Activated T-cell treated with anti-CD3 and anti-CD28 coated beads, Interleukin-2, amount 50 U/mL, for 4 hours (primary cell): ENCODE data around the gene RAMACL. TPM values are rescaled to one million over a fixed set of nuclear protein-coding genes. Genes with fewer than 3 reads are reported as not detected.

Experiments used
- ATAC-seq, 2 donors: fragments of 200-7000 bp; cut with Tn5 transposase; one replicate each; pipeline ENCODE4 v1.10.0; 2021
- DNase-seq: peaks from one replicate; pipeline ENCODE4 v3.0.0-alpha.2; 2020
- H3K27me3 Mint-ChIP-seq: one replicate; pipeline ENCODE4 v1.8.0; 2021; ENCODE audit warnings: low read depth, mixed read lengths
- H3K36me3 Mint-ChIP-seq: one replicate; pipeline ENCODE4 v1.8.0; 2022; ENCODE audit warnings: mixed read lengths; ENCODE audit not compliant: insufficient read depth
- H3K4me1 Mint-ChIP-seq: one replicate; pipeline ENCODE4 v1.8.0; 2021; ENCODE audit warnings: low read depth, mixed read lengths
- H3K4me3 Mint-ChIP-seq: one replicate; pipeline ENCODE4 v1.8.0; 2021; ENCODE audit warnings: mild to moderate bottlenecking, moderate library complexity, mixed read lengths
- H3K9me3 Mint-ChIP-seq: one replicate; pipeline ENCODE4 v1.8.0; 2021; ENCODE audit warnings: mixed read lengths
- total RNA-seq, 3 donors: library from RNA; stranded (reverse); gene quantifications; one replicate each; pipeline ENCODE4 v1.2.1, GENCODE V29; 2021

RAMACL gene
- total RNA-seq, 3 donors from 2014 or later: 0.15 to 4.6 TPM; not detected in 1

- H3K36me3 Mint-ChIP-seq: no peaks in the 10 kb centered on the region
- no peak overlapping the region for H3K4me3 Mint-ChIP-seq
- no peaks in the 10 kb centered on the region for H3K4me1 Mint-ChIP-seq
- peaks cover 10% of the 10 kb centered on the region for H3K9me3 Mint-ChIP-seq
- no peaks in the 10 kb centered on the region for H3K27me3 Mint-ChIP-seq
- DNase-seq (no peak), ATAC-seq (no peak)
These were observed 5.4 kb downstream of the RAMACL start for GRCh38 chr6:166581091-166581511.

DNA sequence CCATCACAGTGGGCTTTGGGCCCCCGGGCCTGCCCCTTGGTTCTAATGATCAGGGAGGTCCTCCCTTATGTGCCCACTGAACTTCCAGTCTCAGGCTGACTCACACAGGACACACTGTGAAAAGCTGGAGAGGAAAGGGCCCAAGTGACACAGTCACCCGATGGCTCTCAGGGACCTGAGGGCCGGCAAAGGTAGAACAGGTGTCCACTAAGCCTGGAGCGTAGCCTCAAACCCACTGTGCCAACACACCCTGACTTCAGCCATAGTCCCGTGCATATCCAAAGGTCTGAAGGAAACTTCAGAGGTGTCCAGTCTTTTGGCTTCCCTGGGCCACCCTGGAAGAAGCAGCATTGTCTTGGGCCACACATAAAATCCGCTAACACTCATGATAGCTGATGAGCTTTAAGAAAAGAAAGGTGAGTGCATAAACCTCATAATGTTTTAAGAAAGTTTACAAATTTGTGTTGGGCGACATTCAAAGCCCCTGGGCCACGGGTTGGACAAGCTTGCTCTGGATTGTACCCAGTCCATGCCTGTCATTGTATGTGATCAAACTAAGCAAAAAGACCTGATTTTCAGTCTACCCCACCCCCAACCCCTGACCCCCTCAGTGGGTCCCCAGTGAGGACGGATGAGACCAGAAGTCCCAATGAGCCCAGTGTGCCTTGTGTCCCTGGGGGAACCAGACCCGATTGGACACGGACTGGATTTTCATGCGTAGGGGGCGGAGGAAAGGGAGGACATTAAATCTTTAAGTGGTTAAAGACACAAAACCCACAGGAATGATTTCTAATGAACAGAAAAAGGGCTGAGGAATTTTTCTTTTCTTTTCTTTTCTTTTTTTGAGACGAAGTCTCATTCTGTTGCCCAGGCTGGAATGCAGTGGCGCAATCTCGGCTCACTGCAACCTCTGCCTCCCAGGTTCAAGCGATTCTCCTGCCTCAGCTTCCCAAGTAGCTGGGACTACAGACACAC lies 6.1 kb downstream of the RAMACL start:
- Mint-ChIP-seq H3K36me3 (no peaks in the 10 kb centered on the region), H3K27me3 (no peaks in the 10 kb centered on the region), H3K9me3 (peaks cover 12% of the 10 kb centered on the region), H3K4me3 (no peak overlapping the region), H3K4me1 (no peaks in the 10 kb centered on the region)
- ATAC-seq (no peak), DNase-seq (no peak)

- ATAC-seq (no peak), DNase-seq (no peak)
- H3K4me3 Mint-ChIP-seq: no peak overlapping the region
- H3K9me3 Mint-ChIP-seq: peaks cover 14% of the 10 kb centered on the region
- no peaks in the 10 kb centered on the region for H3K4me1 Mint-ChIP-seq
- H3K36me3 Mint-ChIP-seq: no peaks in the 10 kb centered on the region
- H3K27me3 Mint-ChIP-seq: no peaks in the 10 kb centered on the region
These were observed 7.1 kb downstream of the RAMACL start for GRCh38 chr6:166579237-166579850.

- H3K4me3 Mint-ChIP-seq: no peak overlapping the region
- no peak for ATAC-seq
- no peak for DNase-seq
These were observed 7.8 kb downstream of the RAMACL start for GRCh38 chr6:166578536-166579236.

GRCh38 chr6:166575205-166575604 lies 11.3 kb downstream of the RAMACL start:
- H3K9me3 Mint-ChIP-seq: peaks cover 14% of the 10 kb centered on the region
- H3K4me1 Mint-ChIP-seq: no peaks in the 10 kb centered on the region
- ATAC-seq: no peak
- H3K27me3 Mint-ChIP-seq: no peaks in the 10 kb centered on the region
- H3K4me3 Mint-ChIP-seq: no peak overlapping the region
- no peaks in the 10 kb centered on the region for H3K36me3 Mint-ChIP-seq
- no peak for DNase-seq

More at GRCh38 chr6:166578536-166579236, 7.8 kb downstream of the RAMACL start:
- Mint-ChIP-seq H3K36me3 (no peaks in the 10 kb centered on the region), H3K4me1 (no peaks in the 10 kb centered on the region), H3K27me3 (no peaks in the 10 kb centered on the region), H3K9me3 (peaks cover 14% of the 10 kb centered on the region)

DNA sequence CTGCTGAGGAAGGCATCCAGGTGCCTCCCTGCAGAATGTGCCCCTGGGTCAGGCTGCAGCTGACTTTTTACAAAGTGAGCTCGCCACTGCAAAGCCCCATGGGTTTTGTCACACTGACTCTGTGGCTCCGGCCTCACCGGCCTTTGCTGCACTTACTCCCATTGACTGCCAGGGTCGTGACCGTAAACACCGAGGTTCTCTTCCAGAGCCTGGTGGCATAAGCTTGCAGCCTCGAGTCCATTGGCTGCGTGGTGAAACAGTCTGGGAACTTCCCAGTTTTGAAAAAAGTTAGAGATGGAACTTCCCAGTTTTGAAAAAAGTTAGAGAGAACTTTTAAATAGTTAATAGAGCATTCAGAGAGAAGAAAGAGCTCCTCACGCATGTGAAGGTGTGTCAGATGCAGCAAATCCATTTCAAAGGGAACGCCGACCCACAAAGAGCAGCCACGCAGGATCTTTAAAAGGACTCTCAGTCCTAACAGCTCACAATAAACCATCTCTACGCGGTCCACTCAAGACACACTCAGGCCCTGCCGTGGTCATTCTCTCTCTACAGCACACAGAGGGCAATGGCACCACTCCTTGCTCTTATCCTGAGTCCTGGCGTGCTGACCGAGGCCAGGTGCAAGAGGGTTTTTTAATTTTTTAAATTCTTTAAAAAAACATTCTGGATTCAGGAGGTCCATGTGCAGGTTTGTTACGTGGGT lies 12.8 kb downstream of the RAMACL start:
- H3K27me3 Mint-ChIP-seq: no peaks in the 10 kb centered on the region
- DNase-seq (no peak), ATAC-seq (no peak)
- no peaks in the 10 kb centered on the region for H3K4me1 Mint-ChIP-seq
- H3K9me3 Mint-ChIP-seq: peaks cover 14% of the 10 kb centered on the region
- no peaks in the 10 kb centered on the region for H3K36me3 Mint-ChIP-seq
- H3K4me3 Mint-ChIP-seq: no peak overlapping the region

- peaks cover 14% of the 10 kb centered on the region for H3K9me3 Mint-ChIP-seq
- no peaks in the 10 kb centered on the region for H3K36me3 Mint-ChIP-seq
- H3K4me1 Mint-ChIP-seq: no peaks in the 10 kb centered on the region
- no peak for DNase-seq
- no peaks in the 10 kb centered on the region for H3K27me3 Mint-ChIP-seq
- no peak overlapping the region for H3K4me3 Mint-ChIP-seq
- ATAC-seq: no peak
These were observed 13.9 kb downstream of the RAMACL start for GRCh38 chr6:166572370-166573261.

DNA sequence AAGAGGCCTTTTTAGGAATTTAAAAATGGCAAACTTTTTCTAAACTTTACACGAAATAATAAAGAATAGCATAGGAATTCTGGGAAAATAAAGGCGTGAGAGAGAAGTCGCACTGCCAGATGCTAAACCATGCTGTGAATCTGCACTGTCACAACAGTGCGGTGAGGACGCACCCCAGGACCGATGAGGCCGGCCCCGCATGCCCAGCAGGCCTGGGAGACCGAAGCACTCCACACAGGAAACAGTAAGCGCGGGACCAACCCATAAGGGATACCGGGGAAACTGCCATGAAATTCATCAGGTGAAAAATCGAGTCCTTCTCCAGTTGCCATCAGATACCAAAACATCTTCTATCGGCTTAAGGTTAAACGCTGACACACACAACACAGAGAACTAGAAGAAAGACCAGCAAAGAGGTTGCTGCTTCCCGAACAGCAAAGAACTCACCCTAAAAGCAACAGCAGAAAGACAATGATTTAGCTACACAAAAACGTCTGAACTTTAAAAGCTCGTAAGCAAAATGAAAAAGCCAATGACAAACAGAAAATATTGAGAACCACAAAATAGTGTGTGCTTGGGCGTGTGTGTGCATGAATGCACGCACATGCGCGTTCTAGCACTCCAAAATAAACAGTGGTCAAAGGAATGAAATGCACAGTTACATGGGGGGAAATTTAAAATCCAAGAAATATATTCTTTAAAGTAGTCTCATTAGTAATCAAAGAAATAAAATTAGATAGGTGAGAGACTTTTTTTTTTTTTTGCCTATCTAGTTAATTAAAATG lies 15.4 kb downstream of the RAMACL start:
- Mint-ChIP-seq H3K9me3 (peaks cover 4% of the 10 kb centered on the region), H3K36me3 (no peaks in the 10 kb centered on the region)
- ATAC-seq: no peak

DNA sequence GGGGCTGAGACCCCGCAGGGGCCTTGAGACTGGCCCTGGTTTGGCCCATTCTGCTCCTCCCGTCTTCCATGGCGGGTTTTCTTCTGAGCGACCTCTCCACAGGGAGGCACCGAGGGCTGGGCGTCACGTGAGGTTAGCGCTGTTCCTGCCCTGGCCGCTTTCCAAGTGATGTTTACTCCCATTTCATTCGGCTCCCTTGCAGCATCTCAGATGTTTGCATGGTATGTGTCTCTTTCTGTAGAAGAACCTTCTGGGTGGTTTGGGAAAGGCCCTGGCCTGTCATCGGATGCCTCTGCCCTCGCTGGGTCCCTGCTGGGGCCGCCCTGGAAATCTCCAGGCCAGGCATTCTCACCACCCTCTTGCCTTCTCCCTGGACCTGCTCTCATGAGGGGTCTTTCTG lies 17.3 kb downstream of the RAMACL start:
- Mint-ChIP-seq H3K9me3 (no peaks in the 10 kb centered on the region), H3K4me3 (no peak overlapping the region), H3K36me3 (no peaks in the 10 kb centered on the region), H3K4me1 (no peaks in the 10 kb centered on the region), H3K27me3 (no peaks in the 10 kb centered on the region)
- DNase-seq (no peak), ATAC-seq (no peak)

More for the DNA sequence above, 15.4 kb downstream of the RAMACL start:
- Mint-ChIP-seq H3K4me3 (no peak overlapping the region), H3K27me3 (no peaks in the 10 kb centered on the region), H3K4me1 (no peaks in the 10 kb centered on the region)
- no peak for DNase-seq

DNA sequence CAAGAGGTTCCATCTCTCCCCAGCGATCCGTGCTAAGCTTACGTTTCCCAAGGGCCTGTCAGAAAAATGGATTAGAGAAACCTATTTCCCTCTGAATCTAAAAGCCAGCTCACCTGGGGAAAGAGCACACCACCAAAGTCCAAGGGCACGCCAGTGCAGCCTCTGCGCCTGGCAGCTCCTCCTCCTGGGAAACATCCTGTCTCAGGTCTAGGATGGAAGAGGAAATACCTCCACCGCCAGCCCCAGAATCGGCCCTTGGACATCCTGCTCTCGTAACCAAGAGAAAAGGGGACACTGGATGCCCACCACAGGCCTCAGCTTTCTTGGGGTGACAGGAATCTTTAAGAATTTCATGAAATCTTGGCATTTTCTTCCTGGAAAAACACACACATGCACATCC lies 18.7 kb downstream of the RAMACL start:
- Mint-ChIP-seq H3K36me3 (no peaks in the 10 kb centered on the region), H3K4me1 (no peaks in the 10 kb centered on the region), H3K9me3 (no peaks in the 10 kb centered on the region), H3K27me3 (no peaks in the 10 kb centered on the region), H3K4me3 (no peak overlapping the region)
- DNase-seq (no peak), ATAC-seq (no peak)

DNA sequence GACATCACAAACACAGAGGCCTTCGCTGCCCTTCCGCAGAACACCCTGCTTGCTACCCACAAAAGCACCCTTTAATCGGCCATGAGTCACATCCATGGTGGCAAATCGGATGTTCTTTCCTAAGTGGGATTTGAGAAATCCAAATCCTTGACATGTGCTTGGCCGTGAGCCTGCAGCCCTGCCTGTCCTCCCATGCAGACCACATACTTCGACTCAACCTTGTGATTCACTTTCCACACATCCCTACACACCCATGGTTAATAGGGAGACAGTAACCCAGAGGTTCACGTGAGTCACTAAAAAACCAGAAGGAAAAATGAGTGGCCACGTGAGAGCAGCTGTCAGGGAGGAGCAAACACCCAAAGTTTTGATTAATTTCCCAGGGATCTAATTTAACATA lies 19.4 kb downstream of the RAMACL start:
- H3K27me3 Mint-ChIP-seq: no peaks in the 10 kb centered on the region
- H3K9me3 Mint-ChIP-seq: no peaks in the 10 kb centered on the region
- no peak for ATAC-seq
- DNase-seq: no peak
- no peaks in the 10 kb centered on the region for H3K36me3 Mint-ChIP-seq
- no peak overlapping the region for H3K4me3 Mint-ChIP-seq
- no peaks in the 10 kb centered on the region for H3K4me1 Mint-ChIP-seq

- Mint-ChIP-seq H3K4me1 (no peaks in the 10 kb centered on the region), H3K36me3 (peaks cover 2% of the 10 kb centered on the region), H3K9me3 (no peaks in the 10 kb centered on the region), H3K4me3 (no peak overlapping the region), H3K27me3 (no peaks in the 10 kb centered on the region)
- DNase-seq: no peak
- no peak for ATAC-seq
These were observed 20.2 kb downstream of the RAMACL start for GRCh38 chr6:166566026-166567011.
